Skeletal muscle tissue (tissue), 4 donors: ENCODE measurements around the gene SLC25A22. TPM values are rescaled to one million over a fixed set of nuclear protein-coding genes. Genes with fewer than 3 reads are reported as not detected.

ENCODE experiments used
- H3K27ac ChIP-seq: one replicate; pipeline ENCODE4 v1.7.0; 2013; ENCODE audit warnings: mild to moderate bottlenecking, low read depth, low read length, inconsistent platforms
- H3K27me3 ChIP-seq, 3 donors: one replicate each; pipeline ENCODE4 v1.7.0; 2013; ENCODE audit warnings: low read length in 3 of 3; ENCODE audit not compliant: control insufficient read depth in 3 of 3, insufficient read depth in 3 of 3
- H3K36me3 ChIP-seq, 3 donors: one replicate each; pipeline ENCODE4 v1.7.0; 2013; ENCODE audit warnings: low read length in 3 of 3; ENCODE audit not compliant: control insufficient read depth in 3 of 3, insufficient read depth in 3 of 3
- H3K4me1 ChIP-seq, 3 donors: one replicate each; pipeline ENCODE4 v1.7.0; 2013; ENCODE audit warnings: low read length in 3 of 3, mild to moderate bottlenecking in 3 of 3; ENCODE audit not compliant: control insufficient read depth in 3 of 3, insufficient read depth in 3 of 3
- H3K4me3 ChIP-seq, 3 donors: one replicate each; pipeline ENCODE4 v1.7.0; 2013; ENCODE audit warnings: low read length in 3 of 3
- H3K9ac ChIP-seq, 3 donors: one replicate each; pipeline ENCODE4 v1.7.0; 2013; ENCODE audit warnings: low read length in 3 of 3, mild to moderate bottlenecking in 3 of 3, moderate library complexity in 2 of 3, low read depth in 1 of 3
- H3K9me3 ChIP-seq, 3 donors: one replicate each; pipeline ENCODE4 v1.7.0; 2013; ENCODE audit warnings: low read length in 3 of 3; ENCODE audit not compliant: control insufficient read depth in 3 of 3
- total RNA-seq: library from RNA; depleted of rRNA; stranded (reverse); fragments of >200 nt; gene quantifications from one replicate; pipeline ENCODE4 v1.2.3, GENCODE V29; 2014
- donor health status: Osteomylitis.

SLC25A22 gene
- total RNA-seq, 1 donor from 2014 or later = 2.6 TPM

- H3K27ac ChIP-seq = peak overlapping the region; percentile 54
- H3K9ac ChIP-seq = peak overlapping the region in 2 of 3 donors; percentile 69
- H3K9me3 ChIP-seq = no peaks in the 10 kb centered on the region
- peak overlapping the region; percentile 52 to 77 (median 59) for H3K4me3 ChIP-seq
- peaks cover 22 to 43% (median 33%) of the 10 kb centered on the region in 3 donors for H3K4me1 ChIP-seq
- peaks cover 3 to 29% (median 22%) of the 10 kb centered on the region in 3 donors for H3K27me3 ChIP-seq
- H3K36me3 ChIP-seq = peaks cover 6 to 31% (median 13%) of the 10 kb centered on the region in 3 donors
Measured at GRCh38 chr11:797296-798092, 587 bp downstream of the SLC25A22 start.

DNA sequence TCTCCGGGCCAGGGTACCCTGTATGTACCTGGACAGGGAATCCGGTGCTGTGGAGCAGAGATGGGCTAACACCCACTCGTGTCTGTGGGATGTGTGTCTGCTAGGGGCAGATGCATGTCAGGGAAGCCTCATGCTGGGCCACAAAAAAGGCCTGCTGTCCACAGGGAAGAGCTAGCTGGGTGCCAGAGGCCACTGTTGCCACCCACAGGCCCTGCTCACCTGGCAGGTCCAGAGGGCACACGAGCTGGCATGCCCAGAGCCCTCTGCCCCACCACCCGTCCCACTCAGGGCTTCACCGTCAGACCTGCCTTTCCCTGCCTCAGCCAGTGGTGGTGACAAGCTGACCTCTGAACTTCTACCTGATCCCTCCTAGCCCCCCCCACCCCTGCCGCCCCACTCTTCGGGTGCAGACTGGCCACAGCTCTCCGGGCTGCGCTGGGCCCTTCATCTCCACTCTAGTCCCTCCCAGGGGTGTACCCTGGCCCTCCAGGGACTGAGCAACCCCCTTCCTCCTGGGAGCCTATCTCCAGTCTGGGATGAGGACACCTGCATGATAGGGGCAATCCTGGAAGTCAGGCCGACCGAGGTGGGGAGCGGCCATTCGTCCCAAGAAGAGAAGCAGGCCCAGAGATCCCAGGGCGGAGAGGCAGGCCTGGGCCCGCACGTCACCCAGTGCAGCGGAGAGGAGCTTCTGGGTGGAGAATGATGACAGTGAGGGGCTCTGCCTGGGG, 1.4 kb downstream of the SLC25A22 start:
- H3K27me3 ChIP-seq = peaks cover 3 to 29% (median 24%) of the 10 kb centered on the region in 3 donors
- peaks cover 2 to 24% (median 8%) of the 10 kb centered on the region in 3 donors for H3K36me3 ChIP-seq
- peak overlapping the region; percentile 54 for H3K27ac ChIP-seq
- peak overlapping the region; percentile 69 to 76 (median 70) for H3K9ac ChIP-seq
- H3K4me1 ChIP-seq = peaks cover 22 to 43% (median 33%) of the 10 kb centered on the region in 3 donors
- H3K9me3 ChIP-seq = no peaks in the 10 kb centered on the region
- H3K4me3 ChIP-seq = peak overlapping the region; percentile 59 to 79 (median 77)

- H3K27me3 ChIP-seq = peaks cover 3 to 35% (median 32%) of the 10 kb centered on the region in 3 donors
- H3K27ac ChIP-seq = peak overlapping the region; percentile 54
- peak overlapping the region; percentile 69 to 76 (median 76) for H3K9ac ChIP-seq
- H3K36me3 ChIP-seq = peaks cover 1 to 18% (median 2%) of the 10 kb centered on the region in 3 donors
- peaks cover 22 to 43% (median 33%) of the 10 kb centered on the region in 3 donors for H3K4me1 ChIP-seq
- H3K9me3 ChIP-seq = no peaks in the 10 kb centered on the region
- H3K4me3 ChIP-seq = peak overlapping the region; percentile 59 to 79 (median 72)
Measured at GRCh38 chr11:795634-796564, 2.2 kb downstream of the SLC25A22 start.

GRCh38 chr11:794766-795633, 3.1 kb downstream of the SLC25A22 start:
- Histone ChIP-seq H3K9me3 (no peaks in the 10 kb centered on the region), H3K4me1 (peaks cover 22 to 43% (median 33%) of the 10 kb centered on the region in 3 donors), H3K9ac (peak overlapping the region in 1 of 3 donors; percentile 33), H3K36me3 (peaks cover 0 to 9% (median 0%) of the 10 kb centered on the region in 3 donors), H3K4me3 (no peak overlapping the region), H3K27ac (no peak overlapping the region), H3K27me3 (peaks cover 8 to 40% (median 35%) of the 10 kb centered on the region in 3 donors)

GRCh38 chr11:794013-794765, 3.9 kb downstream of the SLC25A22 start:
- Histone ChIP-seq H3K27ac (no peak overlapping the region), H3K27me3 (peaks cover 14 to 46% (median 40%) of the 10 kb centered on the region in 3 donors), H3K4me3 (no peak overlapping the region), H3K9ac (no peak overlapping the region), H3K4me1 (peaks cover 22 to 46% (median 33%) of the 10 kb centered on the region in 3 donors), H3K36me3 (peaks cover 0 to 2% (median 0%) of the 10 kb centered on the region in 3 donors), H3K9me3 (no peaks in the 10 kb centered on the region)

DNA sequence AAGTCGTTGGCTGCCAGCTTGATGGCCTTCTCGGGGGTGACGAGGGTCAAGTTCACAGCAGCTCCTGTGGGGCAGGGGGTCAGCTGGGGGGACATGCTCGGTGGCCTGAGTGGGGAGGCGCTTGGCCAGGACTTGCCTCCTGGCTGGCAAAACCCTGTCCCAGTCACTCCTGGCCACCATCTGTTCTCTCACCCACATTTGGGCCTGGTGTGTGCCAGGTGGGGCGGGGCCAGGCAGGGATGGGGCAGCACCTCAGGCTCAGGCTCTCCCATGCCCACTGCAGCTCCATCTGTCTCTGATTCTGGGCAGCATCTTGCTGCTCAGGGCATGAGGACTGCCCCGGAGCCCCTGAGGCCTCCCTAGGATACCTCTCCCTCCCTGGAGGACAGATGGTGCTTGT, 4.5 kb downstream of the SLC25A22 start:
- Histone ChIP-seq H3K4me1 (peaks cover 22 to 46% (median 33%) of the 10 kb centered on the region in 3 donors), H3K9me3 (no peaks in the 10 kb centered on the region), H3K36me3 (no peaks in the 10 kb centered on the region), H3K4me3 (no peak overlapping the region), H3K27ac (no peak overlapping the region), H3K9ac (no peak overlapping the region), H3K27me3 (peaks cover 20 to 52% (median 45%) of the 10 kb centered on the region in 3 donors)

GRCh38 chr11:792873-793272, 5.2 kb downstream of the SLC25A22 start:
- Histone ChIP-seq H3K9ac (no peak overlapping the region), H3K27ac (no peak overlapping the region), H3K4me3 (no peak overlapping the region), H3K4me1 (peaks cover 22 to 42% (median 30%) of the 10 kb centered on the region in 3 donors), H3K27me3 (peaks cover 26 to 56% (median 51%) of the 10 kb centered on the region in 3 donors), H3K9me3 (no peaks in the 10 kb centered on the region), H3K36me3 (no peaks in the 10 kb centered on the region)

DNA sequence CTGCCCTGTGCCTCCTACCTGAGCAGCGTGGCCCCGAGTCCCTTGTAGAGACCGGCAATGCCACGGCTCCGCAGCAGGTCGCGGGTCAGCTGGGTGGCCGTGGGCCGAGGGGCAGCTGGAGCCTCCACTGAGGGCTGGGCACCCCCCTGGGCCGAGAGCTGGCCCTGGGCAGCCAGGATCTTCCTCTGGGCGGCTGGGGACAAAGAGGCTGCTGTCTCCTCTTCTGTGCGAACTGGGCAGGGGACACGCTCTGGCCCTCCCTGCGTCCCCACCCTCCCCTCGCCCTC, 5.6 kb downstream of the SLC25A22 start:
- Histone ChIP-seq H3K27me3 (peaks cover 29 to 58% (median 55%) of the 10 kb centered on the region in 3 donors), H3K9me3 (no peaks in the 10 kb centered on the region), H3K9ac (no peak overlapping the region), H3K4me1 (peaks cover 19 to 38% (median 27%) of the 10 kb centered on the region in 3 donors), H3K27ac (no peak overlapping the region), H3K36me3 (no peaks in the 10 kb centered on the region), H3K4me3 (no peak overlapping the region)
